Hematopoietic multipotent progenitor cell treated with erythropoietin and hydrocortisone succinate and interleukin-3 and kit ligand, for 8 days (in vitro differentiated cells): ENCODE measurements around the gene TMEM40.
"Not testable (repeated sequence)": the region's sequence is repeated elsewhere in the genome, so short reads cannot be mapped to it uniquely, and the experiment has no call there.

Source experiments
- DNase-seq: peaks from one replicate; pipeline ENCODE4 v3.0.0-alpha.2; 2015

TMEM40 gene, protein sequence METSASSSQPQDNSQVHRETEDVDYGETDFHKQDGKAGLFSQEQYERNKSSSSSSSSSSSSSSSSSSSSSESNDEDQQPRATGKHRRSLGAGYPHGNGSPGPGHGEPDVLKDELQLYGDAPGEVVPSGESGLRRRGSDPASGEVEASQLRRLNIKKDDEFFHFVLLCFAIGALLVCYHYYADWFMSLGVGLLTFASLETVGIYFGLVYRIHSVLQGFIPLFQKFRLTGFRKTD

DNA sequence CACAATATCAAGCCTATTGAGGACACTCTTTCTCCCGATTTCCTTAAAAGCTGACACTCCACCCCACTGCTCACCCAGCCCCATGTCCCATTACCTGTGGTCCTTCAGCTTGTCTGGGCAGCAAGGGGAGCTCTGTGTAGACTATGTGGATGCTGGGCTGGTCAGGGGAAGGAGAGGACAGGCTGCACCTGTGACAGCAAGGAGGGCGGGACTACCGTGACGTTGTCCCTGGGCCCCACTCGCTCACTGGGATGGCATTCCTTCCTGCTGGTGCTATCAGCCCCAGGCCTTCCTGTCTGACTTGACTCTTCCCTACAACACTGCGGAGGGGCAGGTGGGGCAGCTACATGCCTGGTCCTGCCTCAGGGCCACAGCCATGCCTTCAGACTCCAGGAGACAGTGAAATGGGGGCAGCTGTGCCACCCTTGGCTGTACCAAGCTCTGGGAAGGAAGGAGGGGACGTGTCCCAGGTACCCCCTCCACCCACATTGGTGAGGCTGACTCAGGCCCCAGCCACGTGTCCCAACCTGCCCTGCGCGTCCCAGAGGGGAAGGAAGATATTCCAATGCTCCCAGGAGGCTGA lies at the start of gene TMEM40:
Gene TMEM40 (minus strand): TSS at position 163 of the 583 bp plus-strand sequence. CDS start 9,427 bp downstream, outside the sequence.
- DNase-seq = no peak

GRCh38 chr3:12808587-12808986 lies 49.5 kb upstream of the TMEM40 start:
- DNase-seq = no peak

DNA sequence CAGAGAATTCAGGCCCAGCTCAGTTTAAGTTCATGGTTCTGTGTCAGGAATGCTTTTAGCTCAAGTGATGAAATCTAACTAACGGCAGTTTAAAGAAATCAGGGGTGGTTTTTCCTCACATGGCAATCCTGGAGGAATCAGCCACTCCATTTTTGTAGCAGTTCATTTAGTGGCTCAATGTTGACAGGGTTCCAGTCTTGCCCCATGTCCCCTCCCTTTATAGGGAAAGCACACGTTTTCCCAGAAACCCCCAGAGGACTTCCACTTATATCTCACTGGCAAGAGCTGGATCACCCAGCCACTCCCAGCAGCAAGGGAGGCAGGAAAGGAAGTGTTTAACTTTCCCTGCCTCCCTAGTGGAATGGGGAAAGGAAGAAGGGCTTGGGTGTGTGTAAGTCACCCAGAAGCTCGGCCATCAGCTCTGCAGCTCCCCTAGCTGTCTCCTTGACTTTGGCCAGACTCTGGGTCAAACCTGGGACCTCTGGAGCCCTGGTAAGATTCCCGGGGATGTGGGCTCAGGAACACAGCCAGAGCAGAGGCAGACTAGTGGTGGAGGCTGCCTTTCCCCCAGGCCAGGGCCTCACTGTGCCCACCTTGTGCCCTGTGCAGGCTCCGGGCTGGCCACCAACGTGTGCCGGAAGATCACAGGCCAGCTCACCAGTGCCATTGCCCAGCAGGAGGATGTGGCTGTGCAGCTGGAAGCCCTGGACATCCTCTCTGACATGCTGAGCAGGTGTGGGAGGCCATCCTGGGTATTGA lies 48.7 kb upstream of the TMEM40 start:
- DNase-seq = no peak

GRCh38 chr3:12807066-12807465 lies 48.0 kb upstream of the TMEM40 start:
- DNase-seq = no peak

GRCh38 chr3:12803371-12803770 lies 44.3 kb upstream of the TMEM40 start:
- no peak for DNase-seq

GRCh38 chr3:12799525-12800440 lies 40.7 kb upstream of the TMEM40 start:
- peak; percentile 14 for DNase-seq

DNA sequence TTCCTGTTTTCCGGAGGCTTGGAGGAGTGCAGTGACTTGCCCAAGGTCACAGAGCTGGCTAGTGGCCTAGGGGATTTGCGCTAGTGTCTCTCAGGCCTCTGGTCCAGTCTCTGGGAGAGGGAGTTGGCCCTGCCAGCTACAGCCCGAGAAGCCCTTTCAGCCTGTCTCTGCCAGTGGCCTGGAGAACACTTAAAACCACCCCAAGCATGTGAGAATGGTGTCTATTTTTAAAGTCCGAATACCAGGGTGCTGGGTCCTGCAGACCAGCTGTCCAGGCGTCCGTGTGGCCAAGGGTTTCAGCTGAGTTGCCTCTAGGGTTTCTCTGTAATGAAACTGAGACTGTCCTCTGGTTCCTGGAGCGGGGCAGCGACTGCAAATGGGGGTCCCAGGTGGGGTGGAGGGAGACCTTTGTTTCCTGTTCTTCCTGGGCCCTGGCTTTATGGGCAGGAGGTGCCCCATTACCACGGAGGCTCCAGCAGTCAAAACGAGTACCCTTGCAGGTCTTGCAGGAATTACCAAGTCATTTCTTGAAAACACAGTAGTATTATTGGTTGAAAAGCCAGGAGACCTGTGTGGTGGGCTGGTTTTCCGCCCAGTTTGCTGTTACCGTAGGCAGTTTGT lies 39.6 kb upstream of the TMEM40 start:
- no peak for DNase-seq

- DNase-seq = no peak
These were observed 39.0 kb upstream of the TMEM40 start for GRCh38 chr3:12797892-12798558.

GRCh38 chr3:12797124-12797891 lies 38.2 kb upstream of the TMEM40 start:
- no peak for DNase-seq

GRCh38 chr3:12796171-12797123 lies 37.4 kb upstream of the TMEM40 start, which contains the start of gene CAND2:
Gene CAND2, plus strand, starts transcription at chr3:12796680. Its CDS starts 41 bp downstream, at chr3:12796721.
- DNase-seq = peak; percentile 43

GRCh38 chr3:12793701-12794100 lies 34.6 kb upstream of the TMEM40 start:
- no peak for DNase-seq

DNA sequence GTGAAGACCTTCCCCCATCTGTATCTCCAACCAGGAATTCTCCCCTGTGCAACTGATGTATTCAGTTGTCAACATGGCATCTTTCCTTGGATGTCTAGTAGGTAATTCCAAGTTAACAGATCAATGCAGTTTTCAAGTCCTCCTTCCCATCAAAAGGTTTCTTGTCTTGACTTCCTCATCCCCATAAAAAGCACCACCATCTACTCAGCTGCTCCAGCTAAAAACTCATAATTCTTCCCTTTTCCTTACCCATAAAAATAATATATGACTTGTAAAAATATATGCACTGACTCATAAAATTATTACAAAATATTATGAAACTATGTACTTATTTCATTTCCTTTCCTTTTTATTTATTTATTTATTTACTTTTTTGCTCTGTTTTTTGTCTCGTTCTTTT lies 32.4 kb upstream of the TMEM40 start:
- DNase-seq = no peak

GRCh38 chr3:12787967-12788690 lies 29.1 kb upstream of the TMEM40 start:
- DNase-seq = not testable (repeated sequence)

DNA sequence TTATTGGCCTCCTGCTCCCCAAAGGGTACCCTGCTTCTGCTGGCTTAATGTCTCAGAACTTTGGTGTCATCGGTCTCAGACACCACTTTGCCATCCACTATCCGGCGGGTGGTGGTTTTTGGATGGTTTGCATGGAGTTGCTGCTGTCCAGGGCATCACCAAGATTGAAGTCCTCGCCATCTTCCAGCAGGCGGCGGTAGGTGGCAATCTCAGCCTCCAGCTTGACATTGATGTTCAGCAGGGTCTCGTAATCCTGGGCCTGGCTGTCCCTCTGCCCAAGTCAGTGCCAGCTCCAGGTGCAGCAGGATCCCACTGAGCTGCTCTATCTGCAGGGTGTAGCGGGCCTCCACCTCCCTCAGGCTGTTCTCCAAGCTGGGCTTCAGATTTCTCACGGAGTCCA lies 28.3 kb upstream of the TMEM40 start:
- peak; percentile 73 for DNase-seq

DNA sequence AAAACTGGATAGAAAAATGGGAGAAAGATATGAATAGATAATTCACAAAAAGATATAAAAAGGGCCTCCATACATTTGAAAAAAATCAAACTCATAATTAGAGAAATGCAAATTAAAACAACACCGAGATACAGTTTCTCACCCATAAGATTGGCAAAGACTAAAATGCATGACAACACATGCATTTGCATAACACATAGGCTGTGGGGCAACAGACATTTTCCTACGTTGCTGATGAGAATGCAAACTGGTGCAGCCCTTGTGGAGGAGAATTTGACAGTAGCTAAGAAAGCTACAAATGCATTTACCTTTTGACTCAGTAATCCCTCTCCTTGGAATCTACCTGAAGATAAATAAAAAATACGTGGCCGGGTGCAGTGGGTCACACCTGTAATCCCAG lies 26.0 kb upstream of the TMEM40 start:
- DNase-seq = no peak

DNA sequence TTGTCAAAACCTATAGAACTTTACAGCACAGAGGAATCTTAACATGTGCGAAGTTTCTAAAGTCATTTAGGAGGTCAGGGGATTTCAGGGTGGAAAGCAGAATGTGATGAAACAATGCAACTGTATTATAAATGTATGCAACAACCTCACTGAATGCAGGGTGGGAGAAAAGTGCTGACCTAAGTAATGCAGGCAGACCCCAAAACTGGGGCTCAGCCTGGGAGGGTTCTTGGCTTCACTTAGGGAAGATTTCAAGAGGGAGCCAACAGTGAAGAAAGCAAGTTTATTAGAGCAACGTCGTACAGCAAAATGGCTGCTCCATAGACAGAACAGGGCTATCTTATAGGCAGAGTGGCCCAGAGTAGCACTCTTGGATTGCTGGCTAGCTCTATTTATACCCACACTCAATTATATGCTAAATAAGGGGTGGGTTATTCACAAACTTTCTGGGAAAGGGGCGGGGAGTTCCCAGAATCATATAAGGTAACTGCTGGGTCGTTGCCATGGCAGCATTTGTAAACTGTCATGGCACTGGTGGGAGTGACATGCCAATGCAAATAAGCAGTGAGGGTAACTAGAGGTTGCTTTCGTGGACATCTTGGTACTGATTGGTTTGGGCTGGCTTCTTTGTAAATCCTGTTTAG lies 23.2 kb upstream of the TMEM40 start:
- DNase-seq = peak; percentile 63

DNA sequence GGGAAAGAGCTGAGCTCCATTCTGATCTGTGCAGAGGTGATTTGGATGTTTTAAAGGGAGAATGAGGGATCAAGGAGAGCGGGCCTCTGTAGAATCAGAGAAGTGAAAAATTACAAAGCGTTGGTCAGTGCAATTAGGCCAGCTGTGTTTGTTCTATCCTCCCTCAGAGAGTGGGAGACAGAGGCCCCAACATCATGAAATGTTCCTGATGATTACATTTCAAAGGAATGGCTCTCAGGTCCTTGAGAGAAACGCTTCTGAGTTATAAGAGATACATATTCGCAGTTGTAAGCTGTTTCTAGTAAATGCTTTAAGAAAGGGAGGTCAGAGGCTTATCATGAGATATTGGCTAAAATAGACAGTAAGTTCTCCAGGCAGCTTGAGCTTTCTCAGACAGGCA lies 21.7 kb upstream of the TMEM40 start:
- no peak for DNase-seq

- DNase-seq = peak; percentile 90
These were observed 18.1 kb upstream of the TMEM40 start for GRCh38 chr3:12777171-12777570.

- not testable (repeated sequence) for DNase-seq
These were observed 16.9 kb upstream of the TMEM40 start for GRCh38 chr3:12775970-12776369.
